ENCODE results near the gene SHQ1.

SHQ1 gene

DNA sequence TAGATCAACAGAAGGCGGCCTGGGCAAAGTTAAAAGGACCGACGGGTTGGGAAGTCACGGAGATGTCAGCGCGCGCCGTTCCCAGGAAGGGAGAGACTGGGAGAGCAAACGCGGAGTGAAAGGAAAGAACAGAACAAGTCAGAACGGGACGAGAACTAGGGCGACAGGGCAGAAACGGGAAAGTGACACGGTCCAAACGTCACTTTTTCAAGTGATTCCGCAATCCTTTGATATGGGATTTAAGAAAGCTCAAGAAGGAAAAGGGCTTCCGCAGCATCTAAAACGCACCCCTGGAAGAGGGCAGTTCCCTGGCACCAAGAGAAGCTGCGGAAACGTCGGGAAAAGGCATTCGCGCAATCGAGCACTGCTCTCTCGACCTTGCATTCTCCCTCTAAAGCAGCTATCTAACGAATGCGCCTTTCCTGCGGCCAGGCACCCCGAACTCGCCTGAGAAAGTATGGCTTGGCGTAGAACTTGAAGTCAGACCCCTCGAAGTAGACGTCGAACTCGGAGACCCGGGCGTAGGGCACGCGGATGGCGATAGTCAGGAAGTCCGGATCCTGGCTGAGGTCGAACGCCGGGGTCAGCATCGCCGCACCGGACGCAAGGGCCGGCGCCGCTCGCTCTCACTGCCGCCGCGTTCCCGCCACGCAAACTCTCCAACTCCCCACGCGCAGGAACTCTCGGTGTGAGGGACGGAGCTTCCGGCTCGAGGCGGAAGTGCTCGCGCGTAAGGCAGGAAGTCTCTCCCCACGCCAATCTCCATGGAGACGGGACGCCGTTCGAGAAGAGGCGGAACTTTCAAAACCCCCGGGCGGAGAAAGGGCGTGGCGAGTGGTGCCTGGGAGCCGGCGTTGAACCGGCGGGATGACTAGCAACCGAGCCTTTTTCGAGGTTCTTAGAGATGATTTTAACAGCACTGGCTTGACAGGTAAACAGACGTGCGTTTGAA, at the start of gene SHQ1:
TSS of gene SHQ1 (minus strand) at position 695 of the 952 bp plus-strand sequence. CDS start at position 590, 105 bp downstream.
- peak; percentile 95 for DNase-seq

DNA sequence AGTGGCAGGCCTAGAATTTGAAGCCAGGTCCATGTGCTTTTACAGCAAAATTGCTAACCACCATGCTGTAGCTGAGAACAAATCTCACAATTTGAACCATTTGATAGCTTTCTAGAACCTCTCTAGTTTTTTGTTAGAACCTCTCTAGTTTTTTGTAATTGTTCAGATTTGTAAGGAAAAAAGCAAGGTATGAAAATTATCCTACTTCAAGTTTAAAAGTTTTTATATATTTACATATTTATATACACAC, 49.4 kb upstream of the SHQ1 start:
- DNase-seq = no peak

- no peak for DNase-seq
These were observed 48.9 kb upstream of the SHQ1 start for GRCh38 chr3:72896996-72897757.

- no peak for DNase-seq
These were observed 46.8 kb upstream of the SHQ1 start for GRCh38 chr3:72894976-72895552.

DNA sequence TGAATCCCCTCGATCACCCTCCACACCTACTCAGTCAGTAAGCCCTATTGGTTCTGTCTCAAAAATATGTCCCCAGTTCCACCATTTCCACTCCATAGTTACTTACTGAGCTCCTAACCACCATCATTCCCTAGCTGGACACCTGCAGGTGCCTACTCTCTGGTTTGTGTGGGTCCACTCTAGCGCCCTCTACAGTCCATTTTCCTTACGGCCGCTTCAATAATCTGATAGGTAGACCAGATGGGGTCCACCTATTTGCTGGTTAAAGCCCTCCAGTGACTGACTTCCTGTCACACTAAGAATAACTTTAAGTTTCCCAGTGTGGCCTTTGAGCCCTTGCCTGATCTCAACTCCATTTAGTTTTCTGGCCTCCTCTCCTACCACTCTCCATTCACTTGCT, 44.6 kb upstream of the SHQ1 start:
- DNase-seq = no peak

GRCh38 chr3:72892081-72892775, 44.0 kb upstream of the SHQ1 start:
- DNase-seq = no peak

DNA sequence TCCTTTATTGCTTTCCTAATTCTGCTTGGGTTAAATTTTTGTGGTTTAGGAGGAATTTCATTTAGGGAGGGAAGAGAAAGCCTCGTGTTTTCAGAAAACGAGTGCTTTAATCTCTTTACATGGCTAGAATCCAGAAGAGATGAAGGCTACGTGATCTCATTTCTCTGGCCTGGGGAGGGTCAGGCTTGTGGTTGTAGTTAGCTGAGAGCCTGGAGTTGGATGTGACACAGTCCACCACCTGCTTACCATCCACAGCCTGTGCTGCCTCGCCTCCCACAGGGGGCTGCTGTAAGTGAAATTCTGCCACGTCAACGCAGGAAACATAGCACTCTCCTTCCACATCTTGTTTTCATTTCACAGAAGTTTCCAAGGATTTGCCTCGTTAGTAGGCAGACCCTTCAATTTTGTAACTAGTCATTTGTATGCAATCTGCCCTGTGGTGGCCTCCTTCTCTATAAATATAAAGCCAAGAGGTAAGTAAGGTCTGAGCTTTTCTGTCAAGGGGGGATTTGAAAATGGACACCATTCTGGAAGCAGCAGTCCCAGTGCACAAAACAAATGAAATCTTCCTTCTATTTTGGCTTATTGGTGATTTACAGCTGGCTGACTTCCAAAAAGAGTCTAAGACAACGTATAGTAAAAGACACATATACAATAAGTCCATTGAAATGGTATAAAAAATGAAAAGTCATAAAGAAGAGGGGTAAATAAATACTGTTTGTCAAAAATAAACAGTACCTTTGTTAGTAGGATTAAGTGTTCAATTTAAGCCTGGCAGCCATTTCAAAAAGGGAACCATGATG, 43.0 kb upstream of the SHQ1 start:
- no peak for DNase-seq

DNA sequence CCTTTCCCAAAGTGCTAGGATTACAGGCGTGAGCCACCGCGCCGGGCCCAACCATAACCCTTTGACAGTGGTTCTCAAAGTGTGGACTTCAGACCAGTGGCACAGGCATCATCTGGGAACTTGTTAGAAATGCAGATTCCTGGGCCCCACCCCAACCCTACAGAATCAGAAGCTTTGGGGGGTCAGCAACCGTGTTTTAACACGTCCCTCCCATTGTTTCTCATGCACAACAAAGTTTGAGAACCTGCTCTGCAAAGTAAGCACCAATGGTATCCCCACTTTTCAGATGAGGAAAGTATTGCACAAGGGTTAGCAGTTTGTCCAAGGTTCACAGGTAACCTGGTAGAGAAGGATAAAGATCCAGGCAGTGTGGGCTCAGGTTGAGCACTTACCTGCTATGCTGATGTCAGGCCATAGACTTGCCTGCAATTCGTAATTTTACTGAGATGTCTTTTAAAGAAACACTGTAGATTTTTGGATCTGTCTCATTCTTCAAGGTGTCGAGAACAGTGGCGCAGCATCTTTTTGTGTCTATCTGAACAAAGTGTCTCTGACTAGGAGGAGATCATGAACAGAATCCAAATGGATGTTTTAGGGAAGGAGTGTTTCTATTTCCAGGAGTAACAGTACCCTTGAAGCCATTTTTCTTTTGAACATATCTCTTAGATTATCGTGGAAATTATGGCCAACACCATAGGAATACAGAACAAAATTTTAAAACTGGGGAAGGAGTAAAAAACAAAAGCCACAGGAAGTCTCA, 42.1 kb upstream of the SHQ1 start:
- DNase-seq = no peak

DNA sequence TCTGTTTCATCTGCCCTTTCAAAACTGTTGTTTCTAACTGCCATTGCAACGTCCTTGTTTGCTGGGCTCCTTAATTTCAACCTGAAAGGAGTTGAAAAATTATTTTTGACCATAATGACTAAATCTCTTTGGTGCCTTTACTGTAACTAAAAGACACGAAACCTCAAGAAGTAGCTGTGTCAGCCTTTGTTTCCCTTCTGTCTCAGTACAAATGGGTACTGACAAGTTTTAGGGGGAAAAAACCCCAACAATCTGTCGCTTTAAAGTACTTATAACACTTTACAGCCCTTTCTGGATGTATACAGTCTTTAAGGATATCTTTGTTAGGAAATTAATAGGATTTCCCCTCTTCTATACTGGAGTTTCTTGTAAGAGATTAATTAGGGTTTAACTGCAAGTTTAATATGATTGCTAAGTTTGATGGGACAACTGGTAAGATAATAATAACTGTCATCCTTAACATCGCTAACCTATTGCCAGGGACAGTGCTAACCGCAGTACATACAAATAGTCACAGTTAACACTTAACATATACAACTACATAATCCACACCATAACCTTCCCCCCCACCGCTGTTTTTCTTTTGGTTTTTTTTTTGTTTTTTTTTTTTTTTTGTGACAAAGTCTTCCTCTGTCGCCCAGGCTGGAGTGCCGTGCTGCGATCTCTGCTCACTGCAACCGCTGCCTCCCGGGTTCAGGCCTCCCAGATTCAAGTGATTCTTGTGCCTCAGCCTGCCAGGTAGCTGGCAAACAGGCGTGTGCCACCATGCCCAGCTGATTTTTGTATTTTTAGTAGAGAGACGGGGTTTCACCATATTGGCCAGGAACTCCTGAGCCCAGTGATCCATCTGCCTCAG, 41.3 kb upstream of the SHQ1 start:
- DNase-seq = no peak

DNA sequence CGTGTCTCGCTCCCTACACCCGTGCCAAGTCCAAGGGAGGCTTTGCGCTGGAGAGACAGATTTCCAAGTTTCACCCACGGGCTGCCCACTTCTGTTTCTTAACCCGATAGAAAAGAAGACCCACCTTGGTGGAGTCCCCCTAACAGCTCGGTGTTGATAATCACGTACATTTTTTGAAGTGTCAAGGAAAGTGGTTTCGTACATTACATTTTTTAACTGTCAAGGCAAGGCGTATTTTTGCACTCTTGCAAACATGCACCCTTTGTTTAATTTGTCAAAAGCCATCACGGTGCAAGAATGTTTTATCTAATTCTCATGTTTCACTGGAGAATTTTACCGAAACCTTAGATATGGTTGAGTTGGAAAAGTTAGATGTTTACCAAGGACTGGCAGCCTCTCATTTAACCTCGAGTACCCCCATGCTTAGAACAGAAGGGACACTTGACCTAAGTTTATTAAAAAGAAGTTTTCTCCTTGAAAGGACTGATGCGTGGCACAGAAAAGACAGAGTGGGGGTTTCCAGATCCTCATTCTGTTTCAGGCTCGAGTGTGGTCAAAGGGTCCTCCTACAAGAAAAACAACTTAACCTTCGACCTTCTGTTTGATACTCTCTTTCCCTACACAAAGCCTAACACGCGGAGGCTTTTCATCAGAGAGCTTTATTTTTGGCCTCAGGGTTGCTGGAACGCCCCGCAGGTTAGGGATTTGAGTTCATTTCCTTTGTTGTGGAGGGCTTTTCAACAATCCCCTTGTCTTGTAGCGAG, 40.5 kb upstream of the SHQ1 start:
- DNase-seq = no peak

- DNase-seq = peak in 1 of 2 experiments; percentile 2
These were observed 39.7 kb upstream of the SHQ1 start, which contains the start of gene GXYLT2 for GRCh38 chr3:72887705-72888545. Gene GXYLT2, plus strand, starts transcription at chr3:72888046. Its CDS starts 188 bp downstream, at chr3:72888234.

DNA sequence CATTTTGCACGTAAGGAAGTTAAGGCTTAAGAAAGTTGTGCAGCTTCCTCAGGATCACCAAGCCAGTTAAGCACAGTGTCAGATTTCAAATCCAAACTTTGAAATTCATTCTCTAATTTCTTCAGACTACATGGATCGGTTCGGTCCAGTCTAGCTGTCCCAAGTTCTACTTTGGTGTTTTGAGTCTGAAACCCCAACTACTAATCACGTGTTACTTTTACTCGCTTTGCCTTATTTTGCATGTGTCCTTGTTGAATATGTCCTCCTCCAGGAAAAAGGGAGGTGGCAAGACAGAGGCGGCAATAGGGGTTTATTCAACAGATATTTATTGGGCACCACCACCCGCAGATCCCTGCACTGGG, 39.1 kb upstream of the SHQ1 start:
- DNase-seq = no peak

- DNase-seq = no peak
These were observed 23.9 kb upstream of the SHQ1 start for GRCh38 chr3:72872183-72872582.

DNA sequence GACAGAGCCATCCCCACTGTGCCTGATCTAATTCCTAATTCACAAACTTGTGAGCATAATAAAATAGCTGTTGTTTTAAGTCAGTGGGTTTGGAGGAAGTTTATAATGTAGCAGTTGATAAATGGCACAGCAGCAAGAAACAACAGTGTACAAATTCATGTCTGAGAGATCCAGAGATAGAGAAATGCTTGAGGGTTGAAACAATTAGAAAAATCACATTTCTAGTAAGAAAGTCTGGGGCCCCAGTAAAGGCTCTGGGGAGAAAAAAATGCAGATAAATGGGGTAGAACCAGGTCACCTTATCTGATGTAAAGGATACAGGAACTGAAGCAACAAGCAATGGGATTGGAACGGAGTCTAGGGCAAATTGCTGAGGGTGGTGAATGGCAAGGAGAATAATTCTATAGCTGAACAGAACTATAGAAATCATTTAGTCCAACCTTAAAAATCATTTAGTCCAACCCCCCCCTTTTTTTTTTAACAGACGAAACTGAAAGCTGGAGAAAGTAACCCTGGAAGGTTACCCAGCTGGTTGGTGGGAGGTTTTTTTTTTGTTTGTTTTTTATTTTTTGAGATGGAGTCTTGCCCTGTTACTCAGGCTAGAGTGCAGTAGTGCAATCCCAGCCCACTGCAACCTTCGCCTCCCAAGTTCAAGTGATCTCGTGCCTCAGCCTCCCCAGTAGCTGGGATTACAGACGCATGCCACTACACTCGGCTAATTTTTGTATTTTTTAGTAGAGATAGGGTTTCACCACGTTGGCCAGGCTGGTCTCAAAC, 14.3 kb upstream of the SHQ1 start:
- no peak for DNase-seq

GRCh38 chr3:72860846-72861245, 12.6 kb upstream of the SHQ1 start:
- DNase-seq = no peak

GRCh38 chr3:72860053-72860452, 11.8 kb upstream of the SHQ1 start:
- no peak for DNase-seq

DNA sequence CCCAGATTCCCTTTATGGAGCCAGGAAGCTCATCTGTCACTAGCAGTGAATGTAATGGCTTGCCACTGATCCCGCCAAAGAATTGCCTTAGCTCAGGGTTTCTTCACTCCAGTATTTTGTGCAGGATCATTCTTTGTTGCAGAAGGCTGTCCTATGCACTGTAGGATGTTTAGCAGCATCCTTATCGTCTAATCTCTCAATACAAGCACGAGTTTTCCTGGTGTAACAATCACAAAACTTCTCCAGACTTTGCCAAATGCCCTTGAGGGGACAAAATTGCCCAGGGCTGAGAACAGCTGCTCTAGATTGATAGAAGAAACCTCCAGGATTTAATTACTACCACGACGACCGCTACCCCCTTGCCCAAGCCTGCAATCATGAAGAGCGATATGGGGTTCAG, 6.8 kb upstream of the SHQ1 start:
- DNase-seq = no peak

- DNase-seq = peak; percentile 1 to 2
These were observed 447 bp upstream of the SHQ1 start for GRCh38 chr3:72848703-72849081.

All from activated CD4-positive, alpha-beta T cell treated with anti-CD3 and anti-CD28 coated beads, Interleukin-2, amount 50 U/mL, for 4 hours (primary cell).